HepG2 (cell line): ENCODE results near the gene FAM170B.

ENCODE experiments used
- CTCF ChIP-seq: sonication (generic); formaldehyde crosslinking; IDR thresholded peaks from 2 replicates; pipeline ENCODE4 v1.5.0; 2020; ENCODE audit warnings: mild to moderate bottlenecking, missing genetic modification reagents, moderate library complexity
- THAP7 ChIP-seq: sonication (generic); formaldehyde crosslinking; IDR thresholded peaks from 2 replicates; pipeline ENCODE4 v1.8.1; 2023; ENCODE audit warnings: mild to moderate bottlenecking, missing genetic modification reagents
- ZNF557 ChIP-seq: sonication (generic); formaldehyde crosslinking; IDR thresholded peaks from 2 replicates; pipeline ENCODE4 v1.4.0; 2020; ENCODE audit warnings: missing genetic modification reagents

- TF ChIP-seq ZNF557 (CRISPR knock-in tag): no peak
- no peak for TF ChIP-seq THAP7
- TF ChIP-seq CTCF (CRISPR knock-in tag): no peak
Measured at GRCh38 chr10:49157229-49157628, 23.4 kb upstream of the FAM170B start.
